ENCODE data around the gene CERS1.

Gene CERS1

DNA sequence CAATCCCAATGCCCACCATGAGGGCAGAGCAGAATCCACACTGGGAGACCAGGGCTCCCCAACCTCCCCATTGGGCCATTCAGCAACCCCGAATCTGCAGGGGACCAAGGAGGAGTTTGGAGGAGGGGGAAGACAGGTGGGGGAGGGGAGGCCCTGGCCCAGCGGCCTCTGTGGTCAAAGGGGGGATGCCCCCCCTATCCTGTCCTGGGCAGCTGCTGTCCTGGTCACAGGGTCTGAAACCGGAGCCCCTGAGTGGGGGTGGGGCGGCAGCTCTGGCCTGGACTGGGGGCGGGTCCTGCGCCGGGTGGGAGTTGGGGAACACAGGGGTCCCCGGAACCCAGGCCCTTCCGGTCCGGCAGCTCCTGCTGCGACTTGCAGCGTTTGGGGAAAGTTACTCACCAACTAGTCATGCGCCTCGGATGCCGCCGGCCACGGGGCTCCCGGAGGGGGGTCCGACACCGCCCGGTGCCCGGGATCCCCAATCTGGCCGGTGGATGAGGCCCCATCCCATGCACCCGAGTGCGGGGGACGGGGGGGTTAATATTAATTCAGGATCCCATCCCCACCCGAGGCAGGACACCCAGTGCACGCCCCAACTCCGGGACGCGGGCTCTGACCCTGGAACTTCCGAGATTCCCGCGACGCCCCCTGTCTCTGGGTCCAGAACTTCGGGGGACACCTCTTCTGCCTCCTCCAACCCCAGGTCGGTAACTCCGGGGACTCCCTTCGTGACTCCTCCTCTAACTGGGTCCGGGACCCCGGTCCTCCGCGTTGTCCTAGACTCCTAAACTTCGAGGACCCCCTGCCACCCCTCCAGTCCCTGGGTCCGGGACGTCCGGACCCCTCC is 44.2 kb upstream of the CERS1 start:
- no peak for DNase-seq (ENCODE audit: extremely low spot score)
- CTCF ChIA-PET, result interaction anchor here (0.7 kb wide), 1 partner anchor 18 kb away, joined by 3 read pairs; no protein-coding TSS in a partner anchor
- TF ChIP-seq, protein P1, sequence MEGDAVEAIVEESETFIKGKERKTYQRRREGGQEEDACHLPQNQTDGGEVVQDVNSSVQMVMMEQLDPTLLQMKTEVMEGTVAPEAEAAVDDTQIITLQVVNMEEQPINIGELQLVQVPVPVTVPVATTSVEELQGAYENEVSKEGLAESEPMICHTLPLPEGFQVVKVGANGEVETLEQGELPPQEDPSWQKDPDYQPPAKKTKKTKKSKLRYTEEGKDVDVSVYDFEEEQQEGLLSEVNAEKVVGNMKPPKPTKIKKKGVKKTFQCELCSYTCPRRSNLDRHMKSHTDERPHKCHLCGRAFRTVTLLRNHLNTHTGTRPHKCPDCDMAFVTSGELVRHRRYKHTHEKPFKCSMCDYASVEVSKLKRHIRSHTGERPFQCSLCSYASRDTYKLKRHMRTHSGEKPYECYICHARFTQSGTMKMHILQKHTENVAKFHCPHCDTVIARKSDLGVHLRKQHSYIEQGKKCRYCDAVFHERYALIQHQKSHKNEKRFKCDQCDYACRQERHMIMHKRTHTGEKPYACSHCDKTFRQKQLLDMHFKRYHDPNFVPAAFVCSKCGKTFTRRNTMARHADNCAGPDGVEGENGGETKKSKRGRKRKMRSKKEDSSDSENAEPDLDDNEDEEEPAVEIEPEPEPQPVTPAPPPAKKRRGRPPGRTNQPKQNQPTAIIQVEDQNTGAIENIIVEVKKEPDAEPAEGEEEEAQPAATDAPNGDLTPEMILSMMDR (IDR thresholded peaks at IDR 0.05; ENCODE audit: control extremely low read depth, extremely low read depth, low read depth, missing control alignments), result no peak
- POLR2A ChIA-PET, result interaction anchor here (0.5 kb wide), 1 partner anchor 32 kb away, joined by 4 read pairs; no protein-coding TSS in a partner anchor

DNA sequence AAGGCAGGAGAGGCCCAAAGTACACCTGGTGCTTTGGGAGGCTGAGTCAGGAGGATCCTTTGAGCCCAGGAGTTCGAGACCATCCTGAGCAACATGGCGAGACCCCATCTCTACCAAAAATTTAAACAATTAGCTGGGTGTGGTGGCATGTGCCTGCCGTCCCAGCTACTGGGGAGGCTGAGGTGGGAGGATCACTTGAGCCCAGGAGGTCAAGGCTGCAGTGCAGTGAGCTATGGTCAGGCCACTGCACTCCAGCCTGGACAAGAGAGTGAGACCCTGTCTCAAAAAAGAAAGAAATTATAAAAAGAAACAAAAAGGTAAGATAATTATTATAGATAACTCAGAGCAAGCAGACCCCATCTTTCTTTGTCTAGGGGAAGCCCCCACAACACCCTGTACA is 43.2 kb upstream of the CERS1 start:
- ChIA-PET CTCF (no interaction called here), POLR2A (no interaction called here)
- DNase-seq (ENCODE audit: extremely low spot score), result no peak
- TF ChIP-seq, protein P1 (IDR thresholded peaks at IDR 0.05; ENCODE audit: control extremely low read depth, extremely low read depth, low read depth, missing control alignments), result no peak

DNA sequence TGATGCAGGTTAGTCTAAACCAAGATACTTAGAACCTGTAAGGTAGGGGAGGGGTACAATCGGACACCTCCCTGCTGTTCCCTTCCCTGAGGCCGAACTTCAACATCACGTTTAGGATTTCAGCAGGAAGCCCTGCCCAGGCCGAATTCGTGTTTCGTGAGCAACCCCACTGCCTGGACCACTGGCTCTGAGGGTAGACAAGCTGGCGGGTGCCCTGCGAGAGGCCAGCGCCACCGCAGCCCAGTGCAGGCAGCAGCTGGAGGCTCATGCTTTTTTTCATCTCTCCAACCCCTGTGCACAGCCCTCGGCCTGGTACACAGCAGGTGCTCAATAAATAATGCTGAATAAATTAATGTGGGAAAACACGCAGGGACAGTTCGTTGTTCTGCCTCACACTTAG is 37.3 kb upstream of the CERS1 start:
- ChIA-PET CTCF (no interaction called here), POLR2A (no interaction called here)
- DNase-seq (ENCODE audit: extremely low spot score), result no peak
- TF ChIP-seq, protein P1 (IDR thresholded peaks at IDR 0.05; ENCODE audit: control extremely low read depth, extremely low read depth, low read depth, missing control alignments), result no peak

DNA sequence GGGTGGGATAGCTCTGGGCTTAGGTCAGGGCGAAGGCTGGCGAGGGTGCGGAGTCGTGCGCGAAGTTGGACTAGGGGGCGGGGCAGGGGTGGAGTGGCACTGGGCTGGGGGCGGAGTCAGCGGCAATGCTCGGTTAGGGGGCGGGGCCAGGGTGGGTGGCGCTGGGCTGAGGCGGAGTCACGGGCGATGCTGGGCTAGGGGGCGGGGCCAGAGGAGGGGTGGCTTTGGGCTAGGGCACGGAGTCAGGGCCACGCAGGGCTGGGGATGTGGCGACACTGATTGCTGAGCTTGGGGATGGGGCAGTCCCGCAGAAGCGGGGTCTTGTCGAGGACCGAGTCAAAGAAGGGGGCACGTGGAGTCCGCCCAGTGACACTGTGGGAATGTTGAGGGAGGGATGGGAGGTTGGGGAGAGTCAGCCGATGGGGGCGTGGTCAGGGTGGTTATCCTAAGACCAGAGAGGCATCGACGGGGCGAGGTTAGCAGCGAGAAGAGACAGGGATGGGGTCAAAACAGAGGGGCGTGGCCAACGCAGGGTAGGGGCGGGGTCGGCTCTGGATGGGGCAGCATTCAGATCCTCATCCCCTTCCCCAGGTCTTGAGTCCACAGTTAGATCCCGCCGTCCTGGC is 36.4 kb upstream of the CERS1 start:
- ChIA-PET CTCF (no interaction called here), POLR2A (interaction anchor here (1.0 kb wide), 1 partner anchor 13 kb away, joined by 7 read pairs; the partner anchor contains the start of genes COPE and DDX49)
- peak; percentile 83 for DNase-seq (ENCODE audit: extremely low spot score)
- TF ChIP-seq, protein P1 (IDR thresholded peaks at IDR 0.05; ENCODE audit: control extremely low read depth, extremely low read depth, low read depth, missing control alignments), result no peak

DNA sequence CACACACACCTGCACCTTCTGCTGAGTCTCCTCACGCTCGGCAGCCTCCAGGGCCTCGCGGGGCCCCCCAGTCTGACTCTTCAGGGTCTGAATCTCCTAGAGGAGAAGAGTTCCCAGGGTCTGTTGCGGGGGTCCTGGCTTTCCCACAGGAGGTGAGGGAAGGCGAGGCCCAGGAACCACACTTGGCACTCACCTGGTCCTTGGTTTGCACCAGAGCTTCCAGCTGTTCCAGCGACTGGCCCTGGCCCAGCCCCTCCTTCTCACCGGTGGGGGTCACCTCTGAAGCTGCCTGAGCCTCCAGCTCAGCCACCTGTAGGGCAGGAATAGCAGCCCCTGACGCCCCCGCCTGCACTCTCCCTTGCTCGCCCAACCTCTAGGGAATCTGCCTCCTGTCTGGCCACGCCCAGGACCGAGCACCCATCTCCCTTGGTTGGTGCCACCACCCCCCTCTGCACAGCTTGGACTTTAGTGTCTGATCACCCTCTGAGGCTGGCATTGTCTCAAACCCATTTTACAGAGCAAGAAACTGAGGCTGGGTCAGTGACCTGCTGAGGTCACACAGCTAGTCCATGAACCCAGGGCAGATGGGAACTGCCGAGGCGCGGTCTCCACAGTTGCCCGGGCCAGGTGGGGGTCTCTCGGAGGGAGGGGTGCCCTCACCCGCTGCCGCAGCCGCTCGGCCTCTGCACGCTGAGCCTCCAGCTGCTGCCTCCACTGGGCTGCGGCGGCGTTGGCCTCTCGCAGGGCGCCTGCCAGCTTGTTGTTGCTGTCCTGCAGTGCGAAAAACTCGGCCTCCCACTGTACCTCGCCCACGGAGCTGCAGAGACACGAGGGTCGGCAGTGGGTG is 35.6 kb upstream of the CERS1 start:
- no peak for DNase-seq (ENCODE audit: extremely low spot score)
- ChIA-PET POLR2A (interaction anchor here (1.0 kb wide), 1 partner anchor 12 kb away, joined by 7 read pairs; the partner anchor contains the start of genes COPE and DDX49), CTCF (no interaction called here)
- TF ChIP-seq, protein P1 (IDR thresholded peaks at IDR 0.05; ENCODE audit: control extremely low read depth, extremely low read depth, low read depth, missing control alignments), result no peak

DNA sequence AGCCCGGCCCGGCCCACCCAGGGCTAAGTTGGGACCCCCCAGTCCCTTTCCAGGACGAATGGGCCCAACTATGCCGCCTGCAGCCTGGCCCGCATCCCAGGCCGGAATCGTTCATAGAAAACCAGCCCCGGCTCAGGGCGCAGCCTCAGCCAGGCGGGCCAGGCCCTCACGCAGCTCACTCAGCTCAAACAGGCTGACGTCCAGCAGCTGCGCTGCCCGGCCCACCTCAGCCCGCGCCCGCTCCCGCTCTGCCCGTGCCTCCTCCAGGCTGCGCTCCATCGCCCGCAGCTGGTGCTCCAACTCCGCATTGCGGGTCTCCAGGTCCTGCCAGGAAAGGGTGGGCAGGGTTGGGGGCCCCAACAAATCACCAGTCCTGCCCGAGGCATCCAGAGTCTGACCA is 33.4 kb upstream of the CERS1 start:
- TF ChIP-seq, protein P1 (IDR thresholded peaks at IDR 0.05; ENCODE audit: control extremely low read depth, extremely low read depth, low read depth, missing control alignments), result no peak
- DNase-seq (ENCODE audit: extremely low spot score), result no peak
- POLR2A ChIA-PET, result interaction anchor here (0.5 to 3.1 kb wide), 2 partner anchors 10 to 53 kb away, joined by 3 to 21 read pairs; partner anchors contain the start of genes COPE and DDX49
- CTCF ChIA-PET, result interaction anchor here (1.9 kb wide), 1 partner anchor 10 kb away, joined by 6 read pairs; the partner anchor contains the start of genes COPE and DDX49

Measured in GM10248 (cell line).